Measurements from ENCODE around the gene TMCO4. TPM values are rescaled to one million over a fixed set of nuclear protein-coding genes. Genes with fewer than 3 reads are reported as not detected.

TMCO4 gene
- total RNA-seq, 2 experiments from 2014 or later: 14.3 to 16.7 TPM

DNA sequence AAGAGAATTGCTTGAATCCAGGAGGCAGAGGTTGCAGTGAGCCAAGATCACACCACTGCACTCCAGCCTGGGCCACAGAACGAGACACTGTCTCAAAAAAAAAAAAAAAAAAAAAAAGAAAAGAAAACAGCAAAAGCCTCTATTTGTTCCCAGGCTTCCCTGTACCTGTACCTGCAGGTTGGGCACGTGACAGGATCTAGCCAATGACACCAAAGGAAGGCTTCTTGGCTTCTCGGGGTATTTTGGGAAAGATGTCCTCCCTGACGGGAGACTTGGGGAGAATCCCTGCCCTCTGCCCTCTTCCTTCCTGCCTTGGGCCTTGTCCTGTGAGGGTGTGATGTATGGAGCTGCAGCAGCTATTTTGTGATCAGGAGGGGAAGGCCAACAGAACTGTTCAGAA lies 22.8 kb downstream of the TMCO4 start:
- Mint-ChIP-seq H3K27ac (no peak overlapping the region), H3K36me3 (peaks cover 11% of the 10 kb centered on the region), H3K9me3 (no peaks in the 10 kb centered on the region), H3K27me3 (no peaks in the 10 kb centered on the region), H3K4me1 (no peaks in the 10 kb centered on the region), H3K4me3 (no peak overlapping the region)
- DNase-seq (no peak), ATAC-seq (ENCODE audit: low read depth) (no peak)
- POLR2A ChIA-PET: interaction anchor here (0.7 kb wide), 1 partner anchor 840 kb away, joined by 3 read pairs; no protein-coding TSS in a partner anchor

DNA sequence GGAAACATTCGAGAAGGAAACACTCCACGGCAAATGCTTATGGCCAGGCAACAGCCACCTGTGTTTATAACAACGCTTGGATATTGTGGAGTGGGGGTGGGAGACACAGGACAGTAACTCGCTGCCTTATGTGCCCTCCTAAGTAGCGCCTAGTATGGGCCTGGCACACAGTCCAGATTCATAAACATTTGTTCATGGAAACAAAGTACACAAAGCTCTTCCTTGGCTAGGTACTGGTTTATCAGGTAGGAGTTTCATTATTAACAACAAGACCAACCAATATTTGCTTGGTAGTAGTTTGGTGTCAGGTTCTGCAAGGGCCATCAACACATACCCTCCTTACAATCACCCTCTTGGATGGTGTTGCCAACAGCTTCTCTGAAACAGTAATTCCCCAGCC lies 23.4 kb downstream of the TMCO4 start:
- Mint-ChIP-seq H3K4me1 (no peaks in the 10 kb centered on the region), H3K27me3 (no peaks in the 10 kb centered on the region), H3K9me3 (no peaks in the 10 kb centered on the region), H3K36me3 (peaks cover 11% of the 10 kb centered on the region), H3K4me3 (no peak overlapping the region), H3K27ac (no peak overlapping the region)
- DNase-seq (no peak), ATAC-seq (ENCODE audit: low read depth) (no peak)
- POLR2A ChIA-PET: no interaction called here

DNA sequence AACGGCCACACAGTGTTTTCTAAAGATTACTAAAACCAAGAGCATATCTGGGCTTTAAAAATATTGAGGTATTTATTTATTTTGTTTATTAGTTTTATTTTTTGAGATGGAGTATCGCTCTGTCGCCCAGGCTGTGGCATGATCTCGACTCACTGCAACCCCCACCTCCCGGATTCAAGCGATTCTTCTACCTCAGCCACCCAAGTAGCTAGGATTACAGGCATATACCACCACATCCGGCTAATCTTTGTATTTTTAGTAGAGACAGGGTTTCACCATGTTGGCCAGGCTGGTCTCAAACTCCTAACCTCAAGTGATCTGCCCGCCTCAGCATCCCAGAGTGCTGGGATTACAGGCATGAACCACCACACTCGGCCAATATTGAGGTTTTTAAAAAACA lies 23.9 kb downstream of the TMCO4 start:
- Mint-ChIP-seq H3K4me1 (no peaks in the 10 kb centered on the region), H3K9me3 (no peaks in the 10 kb centered on the region), H3K4me3 (no peak overlapping the region), H3K27me3 (no peaks in the 10 kb centered on the region), H3K36me3 (peaks cover 11% of the 10 kb centered on the region), H3K27ac (no peak overlapping the region)
- ATAC-seq (ENCODE audit: low read depth): no peak
- DNase-seq: no peak
- POLR2A ChIA-PET: no interaction called here

DNA sequence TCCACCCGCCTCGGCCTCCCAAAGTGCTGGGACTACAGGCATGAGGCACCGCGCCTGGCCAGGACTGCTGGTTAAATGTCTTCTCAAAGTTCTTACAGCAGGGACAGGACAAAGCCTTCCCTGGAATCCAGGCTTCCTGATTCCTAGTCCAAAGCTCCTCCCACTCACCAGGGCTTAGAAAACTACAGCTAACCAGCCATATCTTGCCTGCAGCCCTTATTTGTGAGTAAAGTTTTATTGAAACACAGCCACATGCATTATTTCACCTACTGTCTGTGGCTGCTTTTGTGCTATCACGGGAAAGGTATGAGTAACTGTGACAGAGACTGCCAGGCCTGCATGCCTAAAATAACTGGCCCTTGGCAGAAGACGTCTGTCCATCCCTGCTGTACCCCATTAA lies 24.4 kb downstream of the TMCO4 start:
- Mint-ChIP-seq H3K4me1 (no peaks in the 10 kb centered on the region), H3K9me3 (no peaks in the 10 kb centered on the region), H3K27me3 (no peaks in the 10 kb centered on the region), H3K27ac (no peak overlapping the region), H3K36me3 (peaks cover 11% of the 10 kb centered on the region), H3K4me3 (no peak overlapping the region)
- ATAC-seq (ENCODE audit: low read depth) (no peak), DNase-seq (no peak)
- POLR2A ChIA-PET: no interaction called here

DNA sequence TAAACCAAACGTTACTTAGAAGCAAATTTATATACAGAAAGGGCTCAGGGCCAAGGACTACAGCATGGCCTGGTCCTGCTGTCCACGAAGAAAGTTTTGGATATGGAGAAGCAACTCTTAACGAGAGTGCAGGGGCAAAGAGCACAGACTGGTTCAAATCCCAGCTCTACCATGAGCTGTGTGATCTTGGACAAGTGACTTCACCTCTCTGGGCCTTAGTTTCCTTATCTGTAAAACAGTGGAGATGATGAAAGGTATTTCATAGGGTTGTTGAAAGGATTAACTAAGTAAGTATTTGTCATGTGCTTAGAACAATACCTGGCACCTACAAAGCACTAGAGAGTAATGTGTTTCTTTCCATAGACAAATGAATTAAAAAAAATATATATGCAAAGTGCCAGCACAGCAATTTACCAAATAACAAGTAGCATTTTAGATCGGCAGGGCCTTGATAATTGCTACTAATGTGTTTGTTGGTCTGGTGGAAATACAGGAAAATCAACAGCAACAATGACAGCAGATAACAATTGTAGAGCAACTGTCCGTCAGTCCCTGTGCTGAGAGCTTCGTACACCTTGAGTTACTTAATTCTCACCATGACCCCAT lies 25.4 kb downstream of the TMCO4 start:
- H3K4me1 Mint-ChIP-seq: no peaks in the 10 kb centered on the region
- H3K36me3 Mint-ChIP-seq: peaks cover 5% of the 10 kb centered on the region
- POLR2A ChIA-PET: no interaction called here
- H3K9me3 Mint-ChIP-seq: no peaks in the 10 kb centered on the region
- H3K27ac Mint-ChIP-seq: no peak overlapping the region
- DNase-seq (no peak), ATAC-seq (ENCODE audit: low read depth) (no peak)
- H3K27me3 Mint-ChIP-seq: no peaks in the 10 kb centered on the region
- H3K4me3 Mint-ChIP-seq: no peak overlapping the region

DNA sequence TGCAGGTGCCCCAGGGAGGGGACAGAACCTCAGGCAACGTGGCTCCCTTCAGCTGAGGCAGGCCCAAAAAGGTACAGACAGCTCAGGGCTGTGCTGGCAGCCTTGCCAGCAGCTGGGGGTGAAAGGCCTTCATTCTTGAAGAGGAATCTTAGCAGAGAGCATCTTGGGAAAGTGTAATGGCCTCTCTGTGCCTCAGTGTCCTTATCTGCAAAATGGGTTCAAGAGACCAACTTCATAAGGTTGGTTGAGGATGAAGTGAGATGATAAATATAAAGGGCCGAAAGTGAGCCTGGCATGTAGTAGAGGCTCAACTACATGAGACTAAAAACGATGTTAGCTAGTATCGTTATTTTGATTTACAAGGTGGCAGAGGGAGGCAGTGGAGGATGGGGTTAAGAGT lies 26.2 kb downstream of the TMCO4 start:
- H3K9me3 Mint-ChIP-seq: no peaks in the 10 kb centered on the region
- no peak overlapping the region for H3K27ac Mint-ChIP-seq
- POLR2A ChIA-PET: no interaction called here
- H3K27me3 Mint-ChIP-seq: no peaks in the 10 kb centered on the region
- ATAC-seq (ENCODE audit: low read depth) (no peak), DNase-seq (no peak)
- no peak overlapping the region for H3K4me3 Mint-ChIP-seq
- no peaks in the 10 kb centered on the region for H3K4me1 Mint-ChIP-seq
- peaks cover 3% of the 10 kb centered on the region for H3K36me3 Mint-ChIP-seq

DNA sequence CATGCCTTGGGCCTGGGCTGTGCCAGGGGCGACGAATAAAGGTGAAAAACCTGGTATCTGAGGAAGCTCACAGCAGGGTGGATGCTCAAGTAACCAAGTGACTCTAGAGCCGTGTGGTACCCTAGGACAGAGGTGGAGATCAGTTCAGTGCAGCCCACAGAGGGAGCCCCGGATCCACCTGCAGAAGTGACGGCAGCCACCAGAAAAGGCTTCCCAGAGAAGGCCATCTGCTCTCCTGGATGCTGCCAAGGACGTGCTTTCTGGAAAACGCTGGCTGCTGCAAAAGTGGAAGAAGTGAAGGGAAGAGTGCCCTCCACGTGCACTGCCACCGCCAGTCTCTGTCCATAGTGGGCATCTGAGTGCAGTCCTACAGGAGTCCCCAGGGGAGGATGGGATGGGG lies 27.7 kb downstream of the TMCO4 start:
- no peaks in the 10 kb centered on the region for H3K9me3 Mint-ChIP-seq
- DNase-seq (no peak), ATAC-seq (ENCODE audit: low read depth) (no peak)
- peaks cover 2% of the 10 kb centered on the region for H3K36me3 Mint-ChIP-seq
- H3K4me3 Mint-ChIP-seq: no peak overlapping the region
- no peaks in the 10 kb centered on the region for H3K4me1 Mint-ChIP-seq
- no peaks in the 10 kb centered on the region for H3K27me3 Mint-ChIP-seq
- POLR2A ChIA-PET: no interaction called here
- no peak overlapping the region for H3K27ac Mint-ChIP-seq

DNA sequence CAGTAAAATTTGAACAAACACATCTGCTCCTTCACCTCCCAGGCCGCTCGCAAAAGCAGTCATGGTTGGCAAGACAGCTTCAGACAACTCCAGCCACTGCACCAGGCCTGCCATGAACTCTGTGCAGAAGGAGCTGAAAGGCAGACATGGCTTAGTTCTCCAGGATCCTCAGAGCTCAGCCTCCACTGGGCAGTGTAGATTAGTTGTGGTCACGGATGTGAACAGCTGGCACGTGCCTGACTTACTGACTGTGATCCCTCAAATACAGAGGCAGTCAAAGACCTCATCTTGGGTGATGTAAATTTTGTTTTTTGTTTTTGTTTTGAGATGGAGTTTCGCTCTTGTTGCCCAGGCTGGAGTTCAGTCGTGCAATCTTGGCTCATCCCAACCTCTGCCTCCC lies 28.4 kb downstream of the TMCO4 start:
- no peak overlapping the region for H3K4me3 Mint-ChIP-seq
- H3K36me3 Mint-ChIP-seq: peaks cover 2% of the 10 kb centered on the region
- H3K27me3 Mint-ChIP-seq: no peaks in the 10 kb centered on the region
- DNase-seq: no peak
- ATAC-seq (ENCODE audit: low read depth): no peak
- H3K27ac Mint-ChIP-seq: no peak overlapping the region
- POLR2A ChIA-PET: no interaction called here
- no peaks in the 10 kb centered on the region for H3K9me3 Mint-ChIP-seq
- H3K4me1 Mint-ChIP-seq: no peaks in the 10 kb centered on the region

DNA sequence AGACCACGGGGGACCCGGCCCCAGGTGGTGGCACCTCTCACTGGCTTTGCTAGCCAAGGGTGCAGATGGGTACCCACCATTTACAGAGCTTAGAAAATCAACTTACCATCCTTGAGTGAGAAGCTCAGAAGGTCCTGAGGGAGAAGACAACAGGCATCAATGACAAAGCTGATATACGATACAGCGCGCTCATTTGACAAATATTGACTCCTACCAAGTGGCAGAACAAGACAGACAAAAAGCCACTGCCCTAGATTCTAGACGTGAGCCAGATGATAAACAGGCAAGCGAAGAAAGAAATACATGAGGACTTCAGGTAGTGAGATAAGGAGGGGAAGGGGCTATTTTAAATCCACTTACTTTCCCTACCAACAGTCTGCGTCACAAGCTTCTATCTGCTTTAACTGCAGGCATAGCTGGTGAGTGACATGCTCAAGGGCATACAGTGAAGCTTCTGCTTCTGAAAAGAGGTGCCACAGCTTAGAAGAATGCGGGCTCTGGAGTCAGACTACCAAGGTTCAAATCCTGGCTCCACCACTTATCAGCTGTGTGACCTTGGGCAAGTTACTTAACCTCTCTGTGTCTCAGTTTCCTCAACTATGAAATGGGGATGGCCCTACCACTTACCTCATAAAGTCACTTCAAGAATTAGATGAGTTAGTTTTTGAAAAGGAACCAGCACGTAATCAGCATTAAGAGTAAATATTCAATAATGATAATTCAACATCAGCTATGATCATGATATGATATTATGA lies 29.1 kb downstream of the TMCO4 start:
- H3K36me3 Mint-ChIP-seq: peaks cover 2% of the 10 kb centered on the region
- H3K27ac Mint-ChIP-seq: no peak overlapping the region
- DNase-seq: no peak
- POLR2A ChIA-PET: no interaction called here
- no peaks in the 10 kb centered on the region for H3K4me1 Mint-ChIP-seq
- no peak overlapping the region for H3K4me3 Mint-ChIP-seq
- ATAC-seq (ENCODE audit: low read depth): no peak
- H3K27me3 Mint-ChIP-seq: no peaks in the 10 kb centered on the region
- H3K9me3 Mint-ChIP-seq: no peaks in the 10 kb centered on the region

DNA sequence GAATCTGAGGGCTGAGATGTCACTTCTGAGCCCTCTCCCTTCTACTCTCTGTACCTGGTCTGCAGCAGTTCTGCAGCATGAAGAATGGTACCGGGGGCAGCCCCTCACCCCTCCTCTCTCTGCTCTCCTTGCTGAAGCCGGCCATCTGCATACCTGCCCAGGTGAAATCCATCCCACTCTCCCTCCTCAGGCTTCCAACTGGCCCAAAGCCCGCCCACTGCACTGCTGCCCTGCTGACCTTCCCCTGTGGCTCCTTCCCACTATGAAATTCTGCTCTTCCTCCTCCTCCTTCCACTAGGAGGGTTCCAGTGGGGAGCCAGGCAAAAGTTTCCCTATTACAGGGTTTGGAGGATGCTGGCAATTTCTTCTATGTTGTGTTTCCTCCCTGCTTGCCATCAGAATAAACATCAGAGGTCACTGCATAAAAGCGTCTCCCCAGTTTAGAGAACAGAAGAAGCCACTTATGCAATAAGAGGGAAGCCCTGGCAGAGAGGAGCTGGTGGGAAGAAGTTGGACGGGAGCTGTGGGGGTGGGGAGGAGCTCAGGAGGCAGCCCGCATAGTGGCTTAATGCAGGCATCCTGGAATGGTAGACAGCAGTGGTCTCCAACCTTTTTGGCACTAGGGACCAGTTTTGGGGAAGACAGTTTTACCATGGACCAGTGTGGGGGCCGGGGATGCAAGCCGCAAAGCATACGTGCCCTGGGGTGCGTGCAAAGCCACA lies 30.3 kb downstream of the TMCO4 start:
- Mint-ChIP-seq H3K36me3 (peaks cover 2% of the 10 kb centered on the region), H3K9me3 (no peaks in the 10 kb centered on the region), H3K4me3 (no peak overlapping the region), H3K4me1 (peaks cover 2% of the 10 kb centered on the region), H3K27me3 (no peaks in the 10 kb centered on the region), H3K27ac (no peak overlapping the region)
- DNase-seq (no peak), ATAC-seq (ENCODE audit: low read depth) (no peak)
- POLR2A ChIA-PET: no interaction called here

DNA sequence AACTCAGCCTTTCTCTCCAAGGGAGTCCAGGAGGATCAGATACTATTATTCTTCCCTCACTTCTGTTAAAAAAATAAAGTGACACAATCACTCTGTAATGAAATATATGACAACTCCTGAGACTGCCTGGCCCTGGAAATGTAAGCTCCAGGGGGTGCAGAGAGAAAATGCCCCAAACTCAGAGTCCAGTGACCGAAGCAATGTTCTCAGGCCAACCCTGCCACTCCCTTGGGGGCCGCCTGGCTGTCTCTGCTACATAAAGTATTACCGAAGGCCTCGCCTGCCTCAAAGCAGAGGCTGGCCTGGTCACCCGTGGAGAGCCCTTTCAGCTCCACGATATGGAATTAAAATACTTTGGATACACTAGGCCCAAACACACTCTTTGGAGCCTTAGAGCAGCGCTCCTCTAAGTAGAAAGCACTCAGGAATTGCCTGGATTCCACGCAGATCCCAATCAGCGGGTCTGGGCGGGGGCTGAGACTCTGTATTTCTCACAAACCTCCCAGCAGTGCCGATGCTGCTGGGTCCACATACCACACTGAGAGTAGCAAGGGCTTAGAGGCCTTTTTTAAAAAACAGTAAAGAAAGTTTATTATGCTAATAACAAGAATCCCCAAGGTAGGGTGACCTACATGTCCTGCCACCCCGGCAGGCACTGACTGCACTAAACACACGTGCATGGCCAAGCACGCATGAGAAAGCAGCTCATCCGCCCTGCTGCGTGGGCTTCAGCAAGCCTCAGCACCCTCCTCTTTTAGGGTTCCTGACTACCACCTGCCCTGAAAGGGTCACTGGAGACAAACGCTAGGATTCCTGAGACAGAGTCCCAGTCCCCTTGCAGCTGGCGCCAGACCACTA lies 31.1 kb downstream of the TMCO4 start:
- no peaks in the 10 kb centered on the region for H3K27me3 Mint-ChIP-seq
- no peak overlapping the region for H3K27ac Mint-ChIP-seq
- POLR2A ChIA-PET: no interaction called here
- peaks cover 2% of the 10 kb centered on the region for H3K4me1 Mint-ChIP-seq
- peaks cover 2% of the 10 kb centered on the region for H3K36me3 Mint-ChIP-seq
- ATAC-seq (ENCODE audit: low read depth): no peak
- no peak for DNase-seq
- H3K4me3 Mint-ChIP-seq: no peak overlapping the region
- H3K9me3 Mint-ChIP-seq: no peaks in the 10 kb centered on the region

DNA sequence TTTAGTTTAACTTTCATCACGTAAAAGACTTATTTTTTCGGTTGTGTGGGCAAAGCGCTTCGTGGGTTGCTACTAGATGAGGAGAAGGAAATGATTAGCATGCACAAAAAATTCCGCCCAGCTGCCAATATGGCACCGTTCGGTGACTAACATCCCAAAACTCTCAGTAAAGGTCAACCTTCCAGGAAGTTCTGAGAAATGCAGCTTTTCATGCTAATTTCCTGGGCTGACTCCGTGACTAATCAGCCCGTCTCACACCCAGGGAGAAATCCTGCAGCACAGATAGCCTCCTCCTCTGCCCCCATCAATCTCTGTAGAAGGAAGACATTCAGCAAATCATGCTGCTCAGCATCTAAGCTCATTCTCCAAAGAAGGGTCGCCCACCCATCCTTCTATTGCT lies 34.1 kb downstream of the TMCO4 start:
- Mint-ChIP-seq H3K27ac (no peak overlapping the region), H3K9me3 (no peaks in the 10 kb centered on the region), H3K4me1 (peaks cover 2% of the 10 kb centered on the region), H3K36me3 (peaks cover 2% of the 10 kb centered on the region), H3K27me3 (no peaks in the 10 kb centered on the region), H3K4me3 (no peak overlapping the region)
- ATAC-seq (ENCODE audit: low read depth) (no peak), DNase-seq (no peak)
- POLR2A ChIA-PET: no interaction called here

DNA sequence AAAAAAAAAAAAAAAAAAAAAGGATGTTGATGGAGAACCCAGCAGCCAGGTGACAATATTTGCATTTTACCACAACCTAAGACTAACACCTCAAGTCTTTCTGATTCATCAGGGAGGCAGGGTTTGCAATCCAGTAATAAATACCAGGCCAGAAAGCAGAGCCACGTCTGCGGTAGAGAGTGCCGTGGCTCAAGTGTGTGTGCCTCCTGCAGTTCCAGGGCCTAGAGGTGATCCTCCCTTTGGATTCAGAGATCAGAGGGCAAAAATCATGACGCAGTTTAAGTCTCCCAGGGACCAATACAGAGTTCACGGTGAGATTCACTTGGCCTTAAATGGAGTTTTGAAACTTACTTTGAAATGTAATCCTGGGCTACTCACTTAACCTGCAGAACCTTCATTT lies 34.9 kb downstream of the TMCO4 start:
- Mint-ChIP-seq H3K4me1 (peaks cover 2% of the 10 kb centered on the region), H3K27me3 (no peaks in the 10 kb centered on the region), H3K4me3 (no peak overlapping the region), H3K9me3 (no peaks in the 10 kb centered on the region), H3K36me3 (peaks cover 2% of the 10 kb centered on the region), H3K27ac (no peak overlapping the region)
- POLR2A ChIA-PET: no interaction called here
- ATAC-seq (ENCODE audit: low read depth) (no peak), DNase-seq (no peak)

All from activated naive CD8-positive, alpha-beta T cell treated with anti-CD3 and anti-CD28 coated beads, Interleukin-2, amount 10 ng/mL, durations not matched to agents 7 days and 5 days (primary cell).